Fibroblast of skin of right biceps (primary cell): Measurements from ENCODE around the gene HDGFL3.

Experiments
- DNase-seq: peaks from one replicate; pipeline ENCODE4 v3.0.0-alpha.2; 2013

HDGFL3 gene

DNA sequence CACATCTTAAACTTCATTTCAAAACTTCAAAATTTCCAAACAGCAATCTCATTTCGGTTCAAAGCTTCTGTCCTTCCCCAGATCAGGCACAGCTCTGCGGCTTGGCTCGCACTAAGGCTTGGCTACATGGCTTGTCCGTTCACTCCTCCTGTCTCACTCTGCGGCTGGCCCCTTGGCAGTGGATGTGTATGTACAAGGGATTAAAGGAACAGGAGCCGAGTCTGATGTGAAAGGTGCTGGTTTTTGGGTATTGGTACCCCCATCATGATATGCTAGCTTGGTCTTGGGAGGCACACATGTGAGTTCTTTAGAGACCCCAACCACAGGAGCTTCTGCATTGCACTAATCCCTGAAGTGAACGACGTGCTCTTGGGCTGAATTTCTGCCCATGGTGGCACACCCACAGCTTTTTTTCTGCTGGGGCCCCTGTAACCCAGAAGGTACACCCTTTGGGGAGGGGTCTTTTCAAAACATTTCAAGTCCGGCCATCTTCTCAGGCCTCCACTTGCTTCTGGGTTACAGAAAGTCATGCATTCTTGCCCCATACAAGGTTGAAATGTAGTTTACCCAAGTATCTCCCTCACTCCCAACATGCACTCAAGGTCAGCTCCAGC lies 87.5 kb downstream of the HDGFL3 start:
- DNase-seq, result no peak

DNA sequence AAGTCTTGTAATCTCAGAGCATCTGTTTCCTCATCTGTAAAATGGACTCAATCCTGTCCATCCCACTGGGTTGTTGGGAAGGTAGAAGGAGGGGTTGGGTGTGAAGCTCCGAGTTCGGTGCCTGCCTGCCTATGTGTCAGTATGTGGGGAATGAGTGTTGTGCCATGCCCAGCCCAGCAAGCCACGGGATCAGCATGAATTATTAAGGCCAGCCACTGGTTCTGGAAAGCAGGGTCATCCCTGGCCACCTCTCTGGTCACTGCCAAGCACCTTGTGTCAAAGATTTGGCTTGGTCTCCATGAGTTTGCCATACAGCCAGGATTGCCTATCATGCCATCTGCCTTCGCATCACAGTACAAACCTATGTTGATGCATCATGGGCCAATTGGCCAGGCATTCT lies 88.7 kb downstream of the HDGFL3 start:
- no peak for DNase-seq

DNA sequence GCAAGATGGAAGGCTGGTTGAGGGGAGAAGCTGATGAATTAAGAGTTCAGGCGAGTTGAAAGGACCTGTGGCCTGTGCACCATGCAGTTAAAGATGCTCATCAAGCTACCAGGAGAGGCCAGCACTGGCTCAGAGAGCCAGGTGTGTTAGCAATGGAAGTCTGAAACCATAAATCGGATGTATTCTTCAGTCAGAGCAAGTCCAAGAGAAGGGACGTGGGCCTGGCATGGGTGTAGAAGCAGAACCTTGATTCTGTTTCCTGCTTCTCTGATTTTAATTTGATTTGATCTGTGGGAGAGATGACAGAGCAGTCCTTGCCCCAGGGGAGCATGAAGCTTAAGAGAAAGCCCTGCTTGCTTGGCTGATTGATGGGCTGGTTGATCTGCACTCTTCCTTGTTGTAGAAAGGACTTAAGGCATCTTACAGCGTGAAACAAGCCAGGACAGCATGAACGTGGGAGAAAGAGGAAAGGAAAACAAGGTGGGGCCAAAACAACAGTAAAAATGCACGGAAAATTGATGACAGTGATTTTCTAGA lies 89.3 kb downstream of the HDGFL3 start:
- no peak for DNase-seq

DNA sequence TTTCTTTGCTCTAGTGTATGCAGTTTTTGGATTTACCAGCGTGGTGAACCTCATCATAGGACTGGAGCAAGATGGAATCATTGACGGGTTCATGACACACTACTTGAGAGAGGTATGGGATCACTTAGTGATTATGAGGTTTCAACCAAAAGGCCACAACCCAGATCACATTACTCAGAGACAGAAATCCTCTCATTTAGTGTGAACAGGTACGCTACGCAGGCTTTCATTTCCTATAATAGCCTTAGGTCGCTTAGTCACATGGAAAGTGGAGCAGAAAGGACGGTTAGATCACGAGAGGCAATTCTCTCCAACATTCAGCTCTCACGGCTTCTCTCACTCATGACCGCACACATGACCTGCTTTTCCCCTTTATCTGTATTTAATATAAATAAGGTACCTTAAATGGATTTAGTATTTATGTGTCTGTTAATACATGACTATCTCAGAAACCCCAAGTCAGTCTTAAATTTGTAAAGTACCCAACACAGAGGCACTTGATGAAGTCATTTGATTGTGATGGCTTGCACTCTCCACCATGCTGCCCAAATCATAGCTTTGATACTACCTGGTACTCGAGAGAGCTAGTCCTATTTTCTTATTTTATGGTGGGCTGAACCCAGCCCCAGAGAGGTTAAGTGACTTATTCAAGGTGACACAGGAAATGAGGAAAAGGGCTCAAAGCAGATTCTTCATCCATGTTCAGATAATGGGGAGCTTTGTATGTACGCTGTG lies 91.6 kb downstream of the HDGFL3 start:
- no peak for DNase-seq

DNA sequence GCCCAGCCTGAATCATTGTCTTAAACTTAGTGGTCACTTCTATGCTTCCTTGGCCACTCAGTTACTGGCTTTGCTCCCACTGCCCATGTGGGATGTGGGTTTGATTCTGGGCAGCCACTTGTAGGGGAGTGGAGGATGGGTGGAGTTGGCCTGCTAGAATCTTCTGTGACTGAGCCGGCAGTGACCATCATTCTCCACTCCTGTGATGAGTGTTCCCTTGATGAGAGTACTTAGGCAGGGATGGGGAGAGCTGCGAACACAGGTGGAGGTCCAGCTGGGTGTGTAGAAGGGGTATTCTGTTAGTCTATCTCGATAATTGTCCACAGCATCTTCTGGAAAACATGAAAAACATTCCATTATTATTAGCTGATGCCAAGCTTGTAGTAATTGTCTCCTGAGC lies 92.2 kb downstream of the HDGFL3 start:
- DNase-seq, result no peak

DNA sequence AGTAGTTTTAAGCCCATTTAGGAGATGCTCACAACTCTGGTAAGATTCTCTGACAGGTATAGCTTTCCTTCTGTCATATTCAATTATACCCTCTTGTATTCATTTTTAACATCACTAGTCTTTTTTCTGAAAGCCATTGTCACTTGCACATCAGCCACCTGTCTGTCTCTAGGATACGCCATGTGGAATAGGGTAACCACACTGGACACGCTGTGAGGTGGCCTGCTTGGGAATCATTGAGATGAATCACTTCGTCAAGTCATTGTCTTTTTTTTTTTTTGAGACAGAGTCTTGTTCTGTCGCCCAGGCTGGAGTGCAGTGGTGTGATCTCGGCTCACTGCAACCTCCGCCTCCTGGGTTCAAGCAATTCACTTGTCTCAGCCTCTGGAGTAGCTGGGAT lies 92.8 kb downstream of the HDGFL3 start:
- DNase-seq, result no peak

DNA sequence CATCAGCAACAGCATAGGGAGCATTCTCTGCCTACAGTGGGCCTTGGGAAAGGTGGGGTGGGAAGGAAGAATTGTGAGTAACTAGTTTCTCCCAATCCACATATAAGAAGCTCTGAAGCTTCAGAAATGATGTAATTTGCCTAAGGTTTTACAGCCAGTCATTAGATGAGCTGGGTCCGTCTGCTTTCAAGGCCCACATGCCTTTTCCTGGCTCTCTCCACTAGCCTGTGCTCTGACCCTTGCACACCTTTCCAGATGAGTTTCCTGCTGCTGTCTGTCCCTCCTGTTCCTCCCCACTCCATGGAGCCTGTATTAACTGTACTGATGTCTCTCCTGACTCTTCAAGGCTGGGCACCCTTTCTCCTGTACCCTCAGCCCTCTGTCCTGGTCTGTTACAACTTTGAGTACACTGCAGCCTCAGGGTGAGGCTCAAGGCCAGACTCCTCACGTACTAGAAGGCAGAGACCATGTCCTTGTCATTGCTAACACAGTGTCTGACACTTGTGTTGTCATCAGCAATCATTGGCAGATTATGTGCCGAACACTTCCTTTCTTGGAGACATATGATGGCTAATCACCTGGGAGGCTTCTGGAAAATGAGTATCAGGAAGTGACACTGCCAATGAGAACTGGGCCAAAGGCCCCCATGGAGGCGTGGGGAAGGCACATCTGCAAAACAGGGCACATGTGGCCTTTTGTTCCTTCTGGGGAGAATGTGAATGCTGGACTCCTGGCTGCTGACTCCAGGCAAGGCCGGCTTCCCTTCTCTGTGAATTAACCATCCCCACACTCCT lies 93.5 kb downstream of the HDGFL3 start:
- no peak for DNase-seq

DNA sequence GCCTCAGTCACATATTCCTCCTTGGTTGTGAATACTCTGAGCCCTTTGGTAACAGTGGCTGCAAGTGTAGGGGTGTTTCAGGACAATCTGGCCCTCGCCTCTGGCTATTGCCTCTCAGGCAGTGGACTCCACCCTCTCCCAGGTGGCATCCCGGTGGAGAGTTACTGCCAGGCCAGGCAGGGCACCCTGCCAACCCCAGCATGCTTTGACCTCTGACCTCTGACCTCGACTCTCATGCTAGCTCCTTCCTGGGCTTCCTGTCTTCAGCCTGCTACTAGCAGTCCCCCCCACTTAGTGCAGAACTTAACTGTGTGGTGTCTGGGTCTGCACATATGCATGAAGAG lies 94.7 kb downstream of the HDGFL3 start:
- DNase-seq, result no peak

DNA sequence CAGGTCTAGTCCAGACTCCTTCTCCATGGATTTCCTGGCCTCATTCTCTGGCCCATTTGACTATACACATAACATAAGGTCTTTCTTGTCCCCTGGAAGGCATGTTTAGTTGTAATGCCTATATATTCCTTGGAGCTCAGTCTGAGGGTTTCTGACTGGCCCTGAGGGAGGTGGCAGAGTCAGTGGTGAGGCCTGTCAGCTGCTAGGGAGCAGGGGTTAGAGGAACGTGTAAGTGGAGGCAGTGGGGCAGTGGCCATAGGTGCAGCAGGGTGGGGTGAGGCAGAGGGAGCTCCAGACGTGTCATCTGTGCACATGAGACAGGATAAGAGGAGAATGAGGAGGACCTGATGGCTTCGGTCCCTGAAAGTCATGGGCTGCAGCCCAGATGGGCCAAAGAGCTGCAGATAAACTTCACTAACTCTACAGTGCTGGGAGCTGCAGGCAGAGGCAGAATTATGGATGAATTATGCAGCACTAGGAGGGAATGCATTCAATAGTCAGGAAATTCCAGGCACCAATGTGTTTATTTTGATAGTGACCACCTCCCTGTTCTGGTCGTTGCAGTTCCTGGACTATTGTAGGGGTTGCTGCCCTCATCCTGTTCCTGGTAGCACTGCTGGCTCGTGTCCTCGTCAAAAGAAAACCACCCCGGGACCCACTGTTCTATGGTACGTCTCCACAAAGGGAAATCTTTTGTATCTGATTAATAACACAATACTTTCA lies 95.2 kb downstream of the HDGFL3 start:
- peak; percentile 70 for DNase-seq

DNA sequence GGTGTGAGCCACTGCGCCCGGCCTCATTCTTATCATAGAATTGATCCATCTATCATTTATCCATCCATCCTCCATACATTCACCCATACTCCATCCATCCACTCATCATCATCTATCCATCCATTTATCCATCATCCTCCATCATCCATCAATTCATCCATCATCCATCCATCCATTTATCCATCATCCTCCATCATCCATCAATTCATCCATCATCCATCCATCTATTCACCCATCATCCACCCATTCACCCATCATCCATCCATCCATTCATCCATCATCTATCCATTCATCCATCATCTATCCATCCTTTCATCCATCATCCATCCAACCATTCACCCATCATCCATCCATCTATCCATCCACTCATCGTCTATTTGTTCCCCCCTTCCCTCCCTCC lies 96.5 kb downstream of the HDGFL3 start:
- no peak for DNase-seq

DNA sequence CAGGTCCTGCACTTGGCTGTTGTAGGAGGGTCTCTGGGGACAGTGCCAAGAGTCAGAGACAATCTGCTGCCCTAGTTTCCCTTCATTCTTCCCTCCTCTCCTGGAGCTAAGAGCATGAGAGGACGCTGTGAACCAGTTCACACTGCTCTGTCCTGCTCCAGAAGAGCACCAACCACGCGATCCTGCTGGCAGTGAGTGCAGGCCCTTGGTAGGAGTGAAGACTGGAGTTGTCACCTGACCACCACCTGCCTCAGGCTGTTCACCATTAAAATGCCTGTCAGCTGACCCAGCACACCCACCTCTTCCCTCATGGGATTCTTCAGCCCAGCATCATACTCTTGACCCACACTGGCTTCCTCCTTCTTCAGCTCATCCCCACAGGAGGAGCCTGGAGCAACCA lies 97.2 kb downstream of the HDGFL3 start:
- no peak for DNase-seq

DNA sequence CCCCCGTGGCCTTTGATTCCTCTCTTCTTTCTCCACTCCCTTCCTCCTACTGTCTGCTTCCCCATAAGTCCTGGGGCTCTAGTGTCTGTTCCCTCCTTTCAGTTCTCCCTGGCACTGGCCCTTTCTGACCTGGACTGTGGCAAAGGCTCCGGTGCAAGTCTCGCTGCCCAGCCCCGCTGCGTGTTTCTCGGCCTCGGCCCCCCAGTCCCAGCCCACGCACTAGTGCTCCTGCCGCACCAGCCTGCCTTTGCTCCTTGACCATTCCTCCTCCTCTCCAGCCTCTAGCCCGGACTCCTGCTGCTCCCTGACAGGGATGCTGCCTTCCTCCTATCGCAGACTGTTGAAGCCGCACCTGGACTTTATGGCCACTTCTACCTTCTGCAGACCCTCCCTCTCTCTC lies 98.1 kb downstream of the HDGFL3 start:
- DNase-seq, result no peak

DNA sequence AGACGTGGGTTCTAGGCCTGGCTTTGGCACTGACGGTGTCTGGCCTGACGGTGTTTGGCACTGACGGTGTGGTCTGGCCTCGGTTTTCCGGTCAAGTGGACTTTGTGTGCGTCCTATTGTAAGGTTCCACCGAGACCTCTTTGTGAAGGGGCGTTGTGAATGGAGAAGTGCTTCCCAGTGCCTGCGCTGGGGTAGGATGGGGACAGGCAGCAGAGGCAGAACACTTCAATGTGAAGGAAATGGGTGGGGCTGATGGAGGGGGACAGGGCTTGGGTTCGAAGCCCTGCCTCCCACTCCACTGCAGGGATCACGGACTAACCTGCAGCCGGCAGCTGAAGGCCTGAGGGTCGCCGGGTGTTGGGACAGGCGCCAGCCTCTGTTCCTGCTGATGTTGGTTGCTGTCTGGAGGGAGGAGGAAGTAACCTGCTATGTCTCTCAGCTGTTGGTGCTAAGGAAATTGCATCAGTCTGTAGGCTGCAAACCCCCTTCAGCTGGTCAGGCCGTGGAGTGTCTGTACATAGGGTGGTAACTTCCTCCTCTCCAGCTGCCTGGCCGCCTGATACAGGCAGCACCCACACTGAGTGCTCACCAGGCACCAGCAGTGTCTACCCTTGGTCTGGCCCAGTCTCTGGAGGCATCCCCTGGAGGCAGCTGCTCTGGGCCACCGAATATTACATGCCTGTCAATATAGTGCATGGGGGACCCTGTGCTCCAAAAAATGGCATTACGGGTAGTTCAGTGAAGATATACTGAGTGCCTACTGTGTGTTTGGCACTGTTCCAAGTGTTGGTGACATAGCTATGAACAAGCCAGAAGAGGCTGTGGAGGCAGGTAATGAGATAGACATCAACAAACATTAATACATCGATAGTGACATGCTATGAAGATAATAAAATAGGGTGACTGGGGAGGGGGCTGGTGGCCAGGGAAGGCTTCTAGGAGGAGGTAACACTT lies 99.1 kb downstream of the HDGFL3 start:
- DNase-seq, result peak; percentile 29

DNA sequence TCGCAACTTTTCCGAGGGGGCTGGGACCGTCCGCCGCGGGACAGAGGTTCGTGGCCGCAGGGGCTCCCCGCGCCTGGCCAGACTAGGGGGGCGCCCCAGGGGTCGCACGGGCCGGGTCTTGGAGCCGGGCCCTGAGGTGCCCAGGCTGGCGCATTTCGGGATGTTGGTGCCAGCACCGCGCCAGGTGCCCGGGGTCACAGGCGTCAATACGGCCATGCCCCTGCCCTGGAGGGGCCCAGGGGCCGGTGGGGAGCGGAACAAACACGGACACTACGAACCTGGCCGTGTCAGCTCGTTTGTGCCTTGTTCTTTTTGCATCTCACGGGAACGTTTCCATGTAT lies 99.8 kb downstream of the HDGFL3 start:
- DNase-seq, result no peak

DNA sequence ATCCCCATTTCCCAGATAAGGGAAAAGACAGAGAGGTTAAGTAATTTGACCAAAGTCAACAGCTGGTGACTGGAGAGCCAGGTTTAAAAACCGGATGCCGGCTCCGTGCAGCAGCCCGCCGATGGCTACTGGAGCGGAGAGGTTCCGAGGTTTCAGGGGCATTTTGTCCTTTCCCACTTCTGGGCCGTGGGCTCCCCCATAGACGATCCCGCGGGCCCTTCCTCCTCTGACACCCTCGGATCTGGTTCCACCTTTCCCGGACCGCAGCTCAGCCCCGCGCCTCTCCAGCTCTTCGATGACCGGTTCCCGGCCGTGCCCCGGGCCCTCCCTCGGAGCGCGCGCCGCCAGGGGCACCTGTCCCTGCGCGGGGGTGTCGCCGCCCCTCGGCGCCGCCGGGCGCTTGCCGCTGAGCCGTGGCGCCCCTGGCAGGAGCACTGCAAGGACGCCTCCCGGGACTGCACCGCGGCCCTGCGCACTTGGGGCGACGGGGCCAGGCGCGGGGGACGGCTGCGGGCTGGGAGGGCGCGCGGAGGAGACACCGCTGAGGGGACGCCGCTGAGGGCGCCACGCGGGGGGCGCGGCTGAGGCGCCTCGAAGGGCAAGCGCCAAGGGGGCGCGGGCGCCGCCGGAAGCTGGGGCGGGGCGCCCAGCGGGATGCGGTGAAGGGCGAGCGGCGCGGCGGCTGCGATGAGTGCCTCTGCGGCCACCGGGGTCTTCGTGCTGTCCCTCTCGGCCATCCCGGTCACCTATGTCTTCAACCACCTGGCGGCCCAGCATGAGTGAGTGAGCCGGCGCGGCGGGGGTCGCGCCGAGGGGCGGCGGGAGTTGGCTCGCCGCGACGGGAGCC lies 100.4 kb downstream of the HDGFL3 start, which contains the start of gene TM6SF1:
Gene TM6SF1 (plus strand): TSS at position 652 of the 847 bp plus-strand sequence. CDS start 36 bp downstream, at position 688.
- DNase-seq, result no peak

DNA sequence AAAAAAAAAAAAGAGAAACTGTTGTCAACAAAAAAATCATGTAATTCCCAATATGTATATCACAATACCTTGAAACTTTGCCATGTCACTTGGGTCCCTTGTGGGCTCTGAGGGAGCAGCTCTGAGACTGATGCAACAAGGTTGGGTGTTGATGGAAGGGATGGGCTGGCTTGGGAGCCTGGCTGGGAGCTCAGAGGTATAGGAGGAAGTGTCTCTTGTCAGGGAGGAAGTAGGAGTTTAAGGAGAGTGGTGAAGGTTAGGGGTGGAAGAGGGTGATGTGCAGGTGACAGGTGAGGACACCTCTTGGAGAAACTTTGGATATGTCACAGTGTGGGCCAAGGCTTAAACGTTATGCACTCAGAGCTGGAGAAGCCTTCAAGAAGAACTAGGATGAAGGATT lies 102.2 kb downstream of the HDGFL3 start:
- DNase-seq, result no peak

DNA sequence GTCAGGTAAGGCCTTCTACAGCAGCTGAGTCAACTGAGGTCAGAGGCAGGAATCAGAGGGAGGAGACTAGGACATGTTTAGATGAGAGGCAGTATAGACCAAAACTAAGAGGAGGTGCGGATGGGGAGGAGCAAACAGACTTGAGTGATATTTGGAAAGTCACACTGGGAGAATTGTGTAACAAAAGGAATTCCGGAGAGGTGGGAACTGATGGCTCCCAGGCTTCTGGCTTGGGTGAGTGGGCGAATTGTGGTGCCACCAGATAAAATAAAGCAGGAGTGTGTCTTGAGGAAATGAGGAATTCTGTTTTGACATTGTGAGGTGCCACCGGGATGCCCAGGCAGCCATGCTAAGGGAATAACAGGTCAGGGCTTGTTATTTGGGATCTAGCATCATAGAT lies 103.5 kb downstream of the HDGFL3 start:
- no peak for DNase-seq

DNA sequence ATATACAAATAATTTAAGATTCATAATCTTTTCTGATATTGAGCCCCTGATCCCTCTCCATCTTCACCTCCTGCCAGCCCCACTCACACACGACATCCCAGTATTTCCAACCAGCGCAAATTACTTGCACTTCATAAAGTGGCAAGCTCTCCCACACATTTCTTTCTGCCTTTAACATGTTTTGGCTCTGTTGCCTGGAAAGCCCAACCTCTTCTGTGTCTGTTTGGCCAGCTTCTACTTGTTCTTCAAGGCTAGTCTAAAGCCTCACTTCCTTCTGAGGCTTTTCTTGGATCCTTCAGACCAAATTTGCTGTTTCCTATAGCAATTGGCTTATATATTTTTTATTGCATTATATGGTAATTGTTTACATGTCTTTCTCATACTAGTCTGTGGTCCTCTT lies 105.3 kb downstream of the HDGFL3 start:
- no peak for DNase-seq

DNA sequence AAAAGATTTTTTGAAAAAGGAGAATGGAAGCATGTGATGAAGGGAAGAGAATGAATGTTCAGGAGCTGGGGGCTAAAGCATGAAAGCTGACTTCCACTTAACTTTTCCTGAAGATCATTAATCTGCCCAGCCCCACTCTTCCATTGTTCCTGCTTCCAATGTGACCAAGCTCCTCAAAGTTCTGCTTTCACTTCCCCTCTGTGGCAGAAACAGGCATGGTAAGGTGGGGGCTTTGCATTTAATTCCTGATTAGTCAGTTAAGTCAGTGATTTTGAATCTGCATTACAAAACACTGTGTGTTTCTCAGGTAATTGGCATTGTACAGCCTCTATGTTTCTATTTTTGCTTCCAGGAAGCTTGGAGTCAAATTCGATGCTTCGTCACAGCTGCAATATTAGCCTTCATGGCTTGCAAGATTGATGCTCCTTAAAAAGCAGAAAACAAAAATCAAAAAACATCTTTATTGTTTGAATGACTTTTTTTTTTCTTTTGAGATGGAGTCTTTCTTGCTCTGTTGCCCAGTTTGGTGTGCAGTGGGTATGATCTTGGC lies 107.5 kb downstream of the HDGFL3 start:
- DNase-seq, result no peak

DNA sequence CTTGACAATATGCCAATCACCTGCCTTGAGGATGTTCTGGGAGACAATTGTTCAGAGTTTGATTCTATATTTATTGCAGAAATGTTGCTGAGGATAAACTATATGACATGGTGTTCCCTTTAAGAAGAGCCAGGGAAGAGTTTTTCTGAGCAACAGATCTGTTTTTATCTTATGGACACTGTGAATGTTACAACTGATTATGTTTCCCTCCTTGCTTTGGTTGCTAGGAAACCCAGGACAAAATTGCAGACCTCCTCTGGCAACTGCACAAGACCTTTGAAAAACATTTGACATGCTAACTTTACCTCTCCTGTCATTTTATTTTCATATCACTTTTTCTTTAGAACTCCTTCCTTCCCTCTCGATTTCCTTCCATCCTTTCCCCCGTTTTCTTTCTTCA lies 108.3 kb downstream of the HDGFL3 start:
- DNase-seq, result no peak

DNA sequence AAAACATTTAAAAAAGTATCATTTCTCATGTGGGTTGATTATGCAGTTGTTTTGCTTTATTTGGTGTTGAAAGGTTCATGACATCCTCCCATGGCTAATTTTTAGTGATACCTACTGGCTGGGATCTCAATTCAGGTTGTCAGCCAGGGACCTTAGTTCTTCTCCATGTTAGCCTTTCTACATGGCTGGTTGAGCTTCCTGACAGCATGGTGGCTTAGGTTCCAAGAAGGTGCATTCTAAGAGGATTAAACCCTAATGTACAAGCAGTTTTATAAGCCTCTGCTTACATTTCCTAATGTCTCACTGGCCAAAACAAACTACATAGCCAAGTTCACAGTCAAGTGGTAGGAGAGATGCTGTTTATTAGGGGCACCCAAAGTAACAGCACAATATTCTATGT lies 109.5 kb downstream of the HDGFL3 start:
- DNase-seq, result no peak
